K562 (cell line): ENCODE results near the gene MICU1. TPM values are rescaled to one million over a fixed set of nuclear protein-coding genes. Genes with fewer than 3 reads are reported as not detected.

Source experiments
- CBX3 ChIP-seq, 2 experiments: IDR thresholded peaks; 1 replicate in 1 of 2; 2 replicates in 1 of 2; pipeline ENCODE4 v1.6.1; 2012; ENCODE audit warnings: inconsistent platforms in 2 of 2, low read length in 2 of 2, borderline replicate concordance in 1 of 2, control low read depth in 1 of 2
- CREB3 ChIP-seq: fragments of 450-650 bp; conservative IDR thresholded peaks from 2 replicates; pipeline ENCODE4 v1.6.1; 2016; ENCODE audit warnings: missing genetic modification characterization, low read depth, mild to moderate bottlenecking, missing compliant biosample characterization, moderate library complexity
- DMBX1 ChIP-seq: fragments of 250-450 bp; sonication (Bioruptor Pico); IDR thresholded peaks from 2 replicates; pipeline ENCODE4 v1.8.0; 2022; ENCODE audit warnings: inconsistent platforms, mild to moderate bottlenecking, moderate library complexity, borderline replicate concordance
- E2F6 ChIP-seq, 2 experiments: IDR thresholded peaks; 2 replicates each; pipeline ENCODE4 v1.6.1; 2011; ENCODE audit warnings: borderline replicate concordance in 1 of 2, control low read depth in 1 of 2, low read depth in 1 of 2, low read length in 1 of 2, mild to moderate bottlenecking in 1 of 2, mixed read lengths in 1 of 2, moderate library complexity in 1 of 2; ENCODE audit not compliant: insufficient read depth in 1 of 2, insufficient read length in 1 of 2, poor library complexity in 1 of 2, severe bottlenecking in 1 of 2; ENCODE audit errors: extremely low read depth in 1 of 2
- ETV6 ChIP-seq, 3 experiments: fragments of 150-350 bp in 1 of 3; sonication (generic) in 1 of 3; formaldehyde crosslinking in 1 of 3; IDR thresholded peaks; 2 replicates each; pipeline versions ENCODE4 v1.6.1 to v1.8.0; 2014 to 2022; ENCODE audit warnings: borderline replicate concordance in 2 of 3, low read depth in 2 of 3, antibody characterized with exemption in 1 of 3, low read length in 1 of 3, mild to moderate bottlenecking in 1 of 3, missing genetic modification reagents in 1 of 3
- HCFC1 ChIP-seq: IDR thresholded peaks from 2 replicates; pipeline ENCODE4 v1.6.1; 2012; ENCODE audit warnings: low read depth, low read length, improper control_type of control experiment
- JUN ChIP-seq, 2 experiments: sonication (generic) in 1 of 2; formaldehyde crosslinking in 1 of 2; IDR thresholded peaks; 2 replicates each; pipeline versions ENCODE4 v1.6.1 to v1.8.0; 2012 to 2022; ENCODE audit warnings: borderline replicate concordance in 2 of 2, mild to moderate bottlenecking in 2 of 2, improper control_type of control experiment in 1 of 2, low read depth in 1 of 2, low read length in 1 of 2, missing genetic modification reagents in 1 of 2
- MAX ChIP-seq: sonication (generic); formaldehyde crosslinking; IDR thresholded peaks from 2 replicates; pipeline ENCODE4 v1.9.0; 2022; ENCODE audit warnings: mild to moderate bottlenecking, missing genetic modification reagents
- MCM3 ChIP-seq: fragments of 450-650 bp; IDR thresholded peaks from 2 replicates; pipeline ENCODE4 v1.6.1; 2016
- MNT ChIP-seq, 2 experiments: fragments of 450-650 bp; conservative IDR thresholded peaks; 2 replicates each; pipeline ENCODE4 v1.6.1; 2017; ENCODE audit warnings: mild to moderate bottlenecking in 2 of 2, moderate library complexity in 2 of 2
- MYC ChIP-seq, 2 experiments: fragments of 250-450 bp in 1 of 2; sonication (Bioruptor Pico) in 1 of 2; IDR thresholded peaks; 2 replicates each; pipeline versions ENCODE4 v1.5.1 to v1.6.1; 2012 to 2021; ENCODE audit warnings: low read depth in 2 of 2, borderline replicate concordance in 1 of 2, improper control_type of control experiment in 1 of 2, low read length in 1 of 2, mild to moderate bottlenecking in 1 of 2, moderate library complexity in 1 of 2
- NBN ChIP-seq: fragments of 450-650 bp; IDR thresholded peaks from 2 replicates; pipeline ENCODE4 v1.6.1; 2016; ENCODE audit warnings: low read depth, mild to moderate bottlenecking
- PHF8 ChIP-seq: fragments of 200-600 bp; sonication (generic); IDR thresholded peaks from 2 replicates; pipeline ENCODE4 v1.6.1; 2012; ENCODE audit warnings: mixed run types, mild to moderate bottlenecking, inconsistent platforms, low read length, moderate library complexity, borderline replicate concordance
- RBM15 ChIP-seq: fragments of 200-400 bp; formaldehyde crosslinking; IDR thresholded peaks from 2 replicates; pipeline ENCODE4 v1.6.1; 2018; ENCODE audit warnings: mild to moderate bottlenecking, low read length, moderate library complexity; ENCODE audit not compliant: insufficient read depth
- SIX5 ChIP-seq, 2 experiments: IDR thresholded peaks; 2 replicates each; pipeline ENCODE4 v1.6.1; 2011; ENCODE audit warnings: low read length in 2 of 2, borderline replicate concordance in 1 of 2, low read depth in 1 of 2, mild to moderate bottlenecking in 1 of 2, moderate library complexity in 1 of 2; ENCODE audit not compliant: insufficient read depth in 1 of 2
- SMAD2 ChIP-seq: fragments of 150-350 bp; IDR thresholded peaks from 2 replicates; pipeline ENCODE4 v1.6.1; 2014; ENCODE audit warnings: low read depth, mild to moderate bottlenecking, low read length
- ZNF512 ChIP-seq: IDR thresholded peaks from 2 replicates; pipeline ENCODE4 v1.6.1; 2016; ENCODE audit warnings: missing genetic modification characterization, missing compliant biosample characterization
- ZNF583 ChIP-seq: fragments of 250-450 bp; sonication (Bioruptor Pico); IDR thresholded peaks from 2 replicates; pipeline ENCODE4 v1.4.0; 2020
- ZNF780A ChIP-seq: fragments of 250-450 bp; sonication (Bioruptor Pico); IDR thresholded peaks from 2 replicates; pipeline ENCODE4 v1.5.0; 2021; ENCODE audit warnings: mild to moderate bottlenecking
- polyA plus RNA-seq, 8 experiments: library from polyadenylated mRNA; depleted of rRNA in 4 of 8; stranded (reverse) in 5 of 8; unstranded in 3 of 8; fragments of >200 nt; fragmentation: Nextera tagmentation in 2 of 8; fragmentation: Illumina TruSeq in 1 of 8; extraction: Ambion mirVana in 2 of 8; extraction: Trizol in 1 of 8; gene quantifications; 2 replicates each; pipeline versions ENCODE4 v1.2.1 to v1.2.3, GENCODE V29; 2011 to 2014; ENCODE audit warnings: inconsistent platforms in 1 of 8, missing spikeins in 1 of 8
- total RNA-seq, 7 experiments: library from RNA; depleted of rRNA in 6 of 7; stranded (reverse); fragments of >200 nt in 6 of 7; fragmentation: Illumina TruSeq in 2 of 7; extraction: Trizol in 2 of 7; gene quantifications; 2 replicates each; pipeline versions ENCODE4 v1.2.1 to v1.2.3, GENCODE V29; 2011 to 2021; ENCODE audit warnings: low replicate concordance in 1 of 7

Gene MICU1
- total and polyA plus RNA-seq, 9 of the 15 experiments (the other 6 are each of a cell fraction or from before 2014, with no cell fraction given): 29.3 to 76.8 (median 48.4) TPM

- peak; percentile 97 for TF ChIP-seq DMBX1
- TF ChIP-seq MYC (IDR thresholded peaks at IDR 0.05; ENCODE audit: low read depth, low read length): peak; percentile 97
- peak; percentile 66; the same call in 1 of the 2 replicates for TF ChIP-seq MYC (CRISPR knock-in tag; IDR thresholded peaks at IDR 0.05; ENCODE audit: borderline replicate concordance, low read depth)
- peak in 1 of 2 experiments; percentile 83; a peak in 3 of 4 replicates for TF ChIP-seq MNT (conservative IDR thresholded peaks at IDR 0.05)
- peak; percentile 100 for TF ChIP-seq NBN
- peak; percentile 92 for TF ChIP-seq MAX (CRISPR knock-in tag)
- TF ChIP-seq ETV6 (IDR thresholded peaks at IDR 0.05; ENCODE audit: borderline replicate concordance in 1 of 2, low read depth in 2 of 2, low read length in 1 of 2): peak; percentile 77 to 78; a peak in 3 of 4 replicates
- no peak for TF ChIP-seq ETV6 (CRISPR knock-in tag; IDR thresholded peaks at IDR 0.05; ENCODE audit: borderline replicate concordance)
- no peak for TF ChIP-seq RBM15
- peak in 1 of 2 experiments; percentile 96; a peak in 1 of 3 replicates for TF ChIP-seq CBX3 (IDR thresholded peaks at IDR 0.05; ENCODE audit: borderline replicate concordance in 1 of 2, low read length in 2 of 2)
- TF ChIP-seq ZNF780A (CRISPR knock-in tag): no peak
- TF ChIP-seq HCFC1: peak; percentile 66
- TF ChIP-seq SIX5 (IDR thresholded peaks at IDR 0.05; ENCODE audit: borderline replicate concordance in 1 of 2, insufficient read depth in 1 of 2, low read depth in 1 of 2, low read length in 2 of 2): no peak
- peak; percentile 52; the same call in 1 of the 2 replicates for TF ChIP-seq PHF8
- peak; percentile 99 for TF ChIP-seq JUN (IDR thresholded peaks at IDR 0.05; ENCODE audit: borderline replicate concordance, low read depth, low read length)
- TF ChIP-seq JUN (CRISPR knock-in tag; IDR thresholded peaks at IDR 0.05; ENCODE audit: borderline replicate concordance): peak; percentile 99
- no peak for TF ChIP-seq SMAD2
- peak; percentile 32 to 42 for TF ChIP-seq E2F6 (IDR thresholded peaks at IDR 0.05; ENCODE audit: borderline replicate concordance in 1 of 2, extremely low read depth in 1 of 2, insufficient read depth in 1 of 2, insufficient read length in 1 of 2, low read depth in 1 of 2, low read length in 1 of 2, poor library complexity in 1 of 2, severe bottlenecking in 1 of 2)
- TF ChIP-seq ZNF583 (CRISPR knock-in tag): peak; percentile 91
- TF ChIP-seq CREB3 (tag): peak; percentile 88
- TF ChIP-seq MCM3: no peak
- no peak for TF ChIP-seq ZNF512
These were observed 305.1 kb downstream of the MICU1 start (continued) for GRCh38 chr10:72320676-72321247.
